ENCODE data around the gene CMPK2. TPM values are rescaled to one million over a fixed set of nuclear protein-coding genes. Genes with fewer than 3 reads are reported as not detected.

CMPK2 gene
- total RNA-seq, 1 experiment from 2014 or later = 0.80 TPM

- POLR2A ChIA-PET = no interaction called here
- H3K4me3 ChIP-seq (ENCODE audit: low read depth in 2 of 2, low read length in 2 of 2) = no peak overlapping the region
- no TSS peak for BruUV-seq (replicated peaks)
These were observed 43.3 kb downstream of the CMPK2 start for GRCh38 chr2:6822406-6822805.

GRCh38 chr2:6820903-6821584, 44.7 kb downstream of the CMPK2 start:
- in situ Hi-C loops (cut with HindIII; ENCODE audit: low pct_unique_long_range_greater_than_20kb, low sequenced_read_pairs) = no loop called here
- ATAC-seq (no peak), DNase-seq (ENCODE audit: low read depth, low spot score) (no peak)
- TF ChIP-seq POLR2AphosphoS5 (IDR thresholded peaks at IDR 0.05; ENCODE audit: low read depth, low read length) = no peak
- no peak for TF ChIP-seq REST (IDR thresholded peaks at IDR 0.05; ENCODE audit: insufficient read depth in 1 of 2, low read depth in 2 of 2, low read length in 1 of 2)
- TF ChIP-seq CTCF (IDR thresholded peaks at IDR 0.05) = no peak
- TF ChIP-seq SIN3A (IDR thresholded peaks at IDR 0.05; ENCODE audit: borderline replicate concordance, insufficient read depth, low read depth, low read length) = no peak
- no peak for TF ChIP-seq TCF7L2 (IDR thresholded peaks at IDR 0.05; ENCODE audit: low read depth, low read length)
- H3K9me3 ChIP-seq (ENCODE audit: control insufficient read depth, insufficient read depth, low read depth, low read length) = no peaks in the 10 kb centered on the region
- CTCF ChIA-PET = no interaction called here
- H3K27me3 ChIP-seq (ENCODE audit: control insufficient read depth, insufficient read depth, low read length) = no peaks in the 10 kb centered on the region
- POLR2A ChIA-PET = no interaction called here
- BruUV-seq (replicated peaks) = no TSS peak
- H3K27ac ChIP-seq (ENCODE audit: low read length) = no peak overlapping the region
- no peak overlapping the region for H3K4me3 ChIP-seq (ENCODE audit: low read depth in 2 of 2, low read length in 2 of 2)
- no peaks in the 10 kb centered on the region for H3K4me1 ChIP-seq (ENCODE audit: control insufficient read depth, insufficient read depth, low read length)
- intact Hi-C loops (cut with micrococcal nuclease; ENCODE audit: unreplicated experiment) = no loop called here
- H3K36me3 ChIP-seq (ENCODE audit: control insufficient read depth, insufficient read depth, low read length) = no peaks in the 10 kb centered on the region

More at GRCh38 chr2:6822406-6822805, 43.3 kb downstream of the CMPK2 start:
- Histone ChIP-seq H3K27me3 (ENCODE audit: control insufficient read depth, insufficient read depth, low read length) (no peaks in the 10 kb centered on the region), H3K4me1 (ENCODE audit: control insufficient read depth, insufficient read depth, low read length) (no peaks in the 10 kb centered on the region), H3K9me3 (ENCODE audit: control insufficient read depth, insufficient read depth, low read depth, low read length) (no peaks in the 10 kb centered on the region), H3K36me3 (ENCODE audit: control insufficient read depth, insufficient read depth, low read length) (no peaks in the 10 kb centered on the region), H3K27ac (ENCODE audit: low read length) (no peak overlapping the region)
- ATAC-seq = no peak
- no peak for TF ChIP-seq TCF7L2 (IDR thresholded peaks at IDR 0.05; ENCODE audit: low read depth, low read length)
- TF ChIP-seq POLR2AphosphoS5 (IDR thresholded peaks at IDR 0.05; ENCODE audit: low read depth, low read length) = no peak
- TF ChIP-seq SIN3A (IDR thresholded peaks at IDR 0.05; ENCODE audit: borderline replicate concordance, insufficient read depth, low read depth, low read length) = no peak
- no peak for TF ChIP-seq CTCF (IDR thresholded peaks at IDR 0.05)
- TF ChIP-seq REST (IDR thresholded peaks at IDR 0.05; ENCODE audit: insufficient read depth in 1 of 2, low read depth in 2 of 2, low read length in 1 of 2) = no peak
- intact Hi-C loops (cut with micrococcal nuclease; ENCODE audit: unreplicated experiment) (no loop called here), in situ Hi-C loops (cut with HindIII; ENCODE audit: low pct_unique_long_range_greater_than_20kb, low sequenced_read_pairs) (no loop called here)
- CTCF ChIA-PET = no interaction called here
- DNase-seq (ENCODE audit: low read depth, low spot score) = no peak

Measured in Panc1 (cell line).